ENCODE results near the gene FBXO45.

DNA sequence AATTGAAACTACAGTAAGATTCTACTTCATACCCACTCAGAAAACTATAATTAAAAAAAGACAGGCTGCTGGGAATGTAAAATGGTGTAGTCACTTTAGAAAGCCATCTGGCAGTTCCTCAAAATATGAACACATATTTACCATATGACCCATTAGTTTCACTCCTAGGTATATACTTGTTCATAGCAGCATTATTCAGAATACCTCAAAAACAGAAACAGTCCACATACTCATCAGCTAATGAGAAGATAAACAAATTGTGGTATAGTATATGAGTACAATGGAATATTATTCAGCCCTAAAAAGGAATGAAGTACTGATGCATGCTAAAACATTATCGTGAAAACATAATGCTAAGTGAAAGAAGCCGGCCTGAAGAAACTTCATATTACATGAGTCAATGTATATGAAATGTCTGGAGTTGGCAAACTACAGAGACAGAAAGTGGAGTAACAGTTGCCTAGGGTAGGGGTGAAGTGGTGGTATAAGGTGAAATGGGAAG, 23.9 kb upstream of the FBXO45 start:
- TF ChIP-seq GATA2 (IDR thresholded peaks at IDR 0.05; ENCODE audit: low read depth, low read length) (no peak), GATA3 (IDR thresholded peaks at IDR 0.05; ENCODE audit: low read depth, low read length) (no peak)
